CD4-positive, alpha-beta T cell (primary cell): Measurements from ENCODE around the gene CHI3L1. TPM values are rescaled to one million over a fixed set of nuclear protein-coding genes. Genes with fewer than 3 reads are reported as not detected.

Source experiments
- ATAC-seq: fragments of 200-7000 bp; cut with Tn5 transposase; one replicate; pipeline ENCODE4 v1.10.0; 2022; ENCODE audit warnings: mild to moderate bottlenecking; ENCODE audit not compliant: poor library complexity
- CTCF ChIA-PET: fragments of 350-600 bp; sonication (Branson Sonifier 250); formaldehyde crosslinking; loops from one replicate; lab custom pipeline; 2021; ENCODE audit warnings: antibody characterized with exemption, inconsistent platforms; lab: Charles Lee
- POLR2A ChIA-PET: fragments of 350-600 bp; sonication (Branson Sonifier 250); formaldehyde crosslinking; loops from one replicate; lab custom pipeline; 2021; ENCODE audit warnings: antibody characterized with exemption, inconsistent platforms; lab: Charles Lee
- DNase-seq, 14 experiments: peaks; one replicate each; pipeline ENCODE4 v3.0.0-alpha.2; 2013 to 2020; ENCODE audit warnings: mixed read lengths in 2 of 14
- H3K27ac ChIP-seq, 2 donors: one replicate each; pipeline versions ENCODE4 v1.5.1 to v1.7.0; 2013; ENCODE audit warnings: low read length in 2 of 2, low read depth in 1 of 2, mild to moderate bottlenecking in 1 of 2
- H3K27me3 ChIP-seq, 2 experiments: 1 replicate in 1 of 2; 2 replicates in 1 of 2; pipeline versions ENCODE4 v1.6.1 to v1.7.0; 2013; ENCODE audit warnings: low read length in 2 of 2, control low read depth in 1 of 2, mild to moderate bottlenecking in 1 of 2, moderate library complexity in 1 of 2; ENCODE audit not compliant: insufficient read depth in 2 of 2, control insufficient read depth in 1 of 2
- H3K36me3 ChIP-seq: one replicate; pipeline ENCODE4 v1.6.1; 2013; ENCODE audit warnings: low read length, control low read depth; ENCODE audit not compliant: insufficient read depth
- H3K4me1 ChIP-seq: one replicate; pipeline ENCODE4 v1.6.1; 2013; ENCODE audit warnings: low read length, control low read depth; ENCODE audit not compliant: insufficient read depth
- H3K4me3 ChIP-seq: one replicate; pipeline ENCODE4 v1.5.1; 2013; ENCODE audit warnings: mild to moderate bottlenecking, low read length, moderate library complexity
- H3K9me3 ChIP-seq, 2 experiments: 1 replicate in 1 of 2; 2 replicates in 1 of 2; pipeline versions ENCODE4 v1.6.1 to v1.7.0; 2013; ENCODE audit warnings: low read length in 2 of 2, mild to moderate bottlenecking in 2 of 2, control low read depth in 1 of 2, moderate library complexity in 1 of 2; ENCODE audit not compliant: control insufficient read depth in 1 of 2, insufficient read depth in 1 of 2
- H3K27ac Mint-ChIP-seq: one replicate; pipeline ENCODE4 v1.8.0; 2020; ENCODE audit warnings: mixed read lengths
- H3K27me3 Mint-ChIP-seq: one replicate; pipeline ENCODE4 v1.8.0; 2021; ENCODE audit warnings: mixed read lengths
- H3K36me3 Mint-ChIP-seq: one replicate; pipeline ENCODE4 v1.8.0; 2021; ENCODE audit warnings: low read depth, mixed read lengths
- H3K4me1 Mint-ChIP-seq: one replicate; pipeline ENCODE4 v1.8.0; 2021; ENCODE audit warnings: low read depth, mixed read lengths
- H3K4me3 Mint-ChIP-seq: one replicate; pipeline ENCODE4 v1.8.0; 2020; ENCODE audit warnings: mild to moderate bottlenecking, mixed read lengths
- H3K9me3 Mint-ChIP-seq: one replicate; pipeline ENCODE4 v1.8.0; 2020; ENCODE audit warnings: mixed read lengths
- intact Hi-C, 2 experiments: fragments of 100-400 bp; cut with DNase I in 1 of 2; cut with micrococcal nuclease in 1 of 2; formaldehyde crosslinking; loops; one replicate each; pipeline versions ENCODE4 v1.15.1 to v1.9.0; 2023 to 2025; cut with DNase I, micrococcal nuclease
- total RNA-seq, 174 experiments: library from RNA in 2 of 174; stranded (reverse) in 2 of 174; gene quantifications; one replicate each; pipeline ENCODE4 v1.2.3 and lab custom pipeline; 2021 to 2026
- TF ChIP-seq, protein P1 (sequence below): fragments of 200-600 bp; IDR thresholded peaks from one replicate; pipeline ENCODE4 v1.8.0; 2022; ENCODE audit warnings: antibody characterized with exemption, mild to moderate bottlenecking

The CHI3L1 gene
- total RNA-seq, 2 experiments from 2014 or later: not detected

- Mint-ChIP-seq H3K27ac (no peak overlapping the region), H3K27me3 (peaks cover 5% of the 10 kb centered on the region), H3K36me3 (no peaks in the 10 kb centered on the region), H3K9me3 (no peaks in the 10 kb centered on the region), H3K4me1 (no peaks in the 10 kb centered on the region), H3K4me3 (no peak overlapping the region)
- CTCF ChIA-PET: no interaction called here
- ATAC-seq (no peak), DNase-seq (no peak)
- POLR2A ChIA-PET: no interaction called here
- H3K9me3 ChIP-seq: no peaks in the 10 kb centered on the region
- intact Hi-C loops: no loop called here
- no peaks in the 10 kb centered on the region for H3K4me1 ChIP-seq
- no peaks in the 10 kb centered on the region for H3K36me3 ChIP-seq
- H3K4me3 ChIP-seq: no peak overlapping the region
- no peak overlapping the region for H3K27ac ChIP-seq
- H3K27me3 ChIP-seq: no peaks in the 10 kb centered on the region
- TF ChIP-seq, protein P1, sequence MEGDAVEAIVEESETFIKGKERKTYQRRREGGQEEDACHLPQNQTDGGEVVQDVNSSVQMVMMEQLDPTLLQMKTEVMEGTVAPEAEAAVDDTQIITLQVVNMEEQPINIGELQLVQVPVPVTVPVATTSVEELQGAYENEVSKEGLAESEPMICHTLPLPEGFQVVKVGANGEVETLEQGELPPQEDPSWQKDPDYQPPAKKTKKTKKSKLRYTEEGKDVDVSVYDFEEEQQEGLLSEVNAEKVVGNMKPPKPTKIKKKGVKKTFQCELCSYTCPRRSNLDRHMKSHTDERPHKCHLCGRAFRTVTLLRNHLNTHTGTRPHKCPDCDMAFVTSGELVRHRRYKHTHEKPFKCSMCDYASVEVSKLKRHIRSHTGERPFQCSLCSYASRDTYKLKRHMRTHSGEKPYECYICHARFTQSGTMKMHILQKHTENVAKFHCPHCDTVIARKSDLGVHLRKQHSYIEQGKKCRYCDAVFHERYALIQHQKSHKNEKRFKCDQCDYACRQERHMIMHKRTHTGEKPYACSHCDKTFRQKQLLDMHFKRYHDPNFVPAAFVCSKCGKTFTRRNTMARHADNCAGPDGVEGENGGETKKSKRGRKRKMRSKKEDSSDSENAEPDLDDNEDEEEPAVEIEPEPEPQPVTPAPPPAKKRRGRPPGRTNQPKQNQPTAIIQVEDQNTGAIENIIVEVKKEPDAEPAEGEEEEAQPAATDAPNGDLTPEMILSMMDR: no peak
Measured at GRCh38 chr1:203190949-203191348, 4.4 kb upstream of the CHI3L1 start.

GRCh38 chr1:203189951-203190352 is 3.4 kb upstream of the CHI3L1 start:
- ChIA-PET CTCF (no interaction called here), POLR2A (no interaction called here)
- DNase-seq: no peak
- Histone ChIP-seq H3K27ac (no peak overlapping the region), H3K4me3 (no peak overlapping the region), H3K27me3 (no peaks in the 10 kb centered on the region), H3K4me1 (no peaks in the 10 kb centered on the region), H3K9me3 (no peaks in the 10 kb centered on the region), H3K36me3 (no peaks in the 10 kb centered on the region)
- Mint-ChIP-seq H3K4me1 (no peaks in the 10 kb centered on the region), H3K36me3 (no peaks in the 10 kb centered on the region), H3K9me3 (no peaks in the 10 kb centered on the region), H3K4me3 (no peak overlapping the region), H3K27me3 (peaks cover 5% of the 10 kb centered on the region), H3K27ac (no peak overlapping the region)
- TF ChIP-seq, protein P1: no peak
- no peak for ATAC-seq
- intact Hi-C loops: no loop called here

- CTCF ChIA-PET: no interaction called here
Measured at GRCh38 chr1:203188686-203189232, 2.3 kb upstream of the CHI3L1 start.

More at GRCh38 chr1:203188686-203189232, 2.3 kb upstream of the CHI3L1 start:
- Histone ChIP-seq H3K9me3 (no peaks in the 10 kb centered on the region), H3K36me3 (no peaks in the 10 kb centered on the region), H3K4me1 (no peaks in the 10 kb centered on the region), H3K27me3 (no peaks in the 10 kb centered on the region), H3K27ac (no peak overlapping the region), H3K4me3 (no peak overlapping the region)
- TF ChIP-seq, protein P1: no peak
- DNase-seq (no peak), ATAC-seq (no peak)
- POLR2A ChIA-PET: no interaction called here
- peaks cover 5% of the 10 kb centered on the region for H3K27me3 Mint-ChIP-seq
- no peak overlapping the region for H3K4me3 Mint-ChIP-seq
- no peak overlapping the region for H3K27ac Mint-ChIP-seq
- no peaks in the 10 kb centered on the region for H3K36me3 Mint-ChIP-seq
- no peaks in the 10 kb centered on the region for H3K4me1 Mint-ChIP-seq
- intact Hi-C loops: no loop called here
- H3K9me3 Mint-ChIP-seq: no peaks in the 10 kb centered on the region
